SKM-1 (cell line): ENCODE measurements around the gene DNAH6.
"Not testable (repeated sequence)": the region's sequence is repeated elsewhere in the genome, so short reads cannot be mapped to it uniquely, and the experiment has no call there.

Source experiments
- DNase-seq: peaks from one replicate; lab custom pipeline; 2025; ENCODE audit not compliant: unreplicated experiment; lab: John Stamatoyannopoulos, UW

The DNAH6 gene

DNA sequence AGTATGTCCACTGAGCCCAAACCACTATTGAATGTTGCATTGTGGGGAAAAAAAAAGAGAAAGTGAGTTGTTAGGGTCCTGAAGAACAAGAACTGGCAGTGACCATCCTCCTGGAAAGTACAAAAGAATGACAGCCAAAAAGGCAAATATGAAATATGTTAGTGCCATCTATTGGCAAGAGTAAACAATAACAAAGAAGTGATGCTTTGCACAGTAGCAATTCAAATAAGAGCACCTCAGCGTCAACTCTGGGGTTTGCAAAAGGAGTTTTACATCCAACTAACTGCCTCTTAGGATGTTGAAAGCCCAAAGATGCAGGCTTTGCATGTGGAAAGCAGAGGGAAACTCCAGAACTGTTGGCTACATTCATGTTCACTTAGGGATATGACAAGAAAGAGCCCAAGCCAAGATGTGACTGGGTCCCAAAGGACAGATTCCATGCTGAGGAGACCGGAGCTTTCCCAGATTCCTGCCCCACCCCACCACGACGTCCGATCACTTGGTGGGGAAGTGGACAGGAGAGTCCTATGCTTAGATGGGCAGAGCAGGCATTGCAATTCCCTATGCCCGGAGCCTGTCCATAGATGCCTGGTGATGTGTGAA, 349.0 kb downstream of the DNAH6 start:
- DNase-seq = peak; percentile 12

GRCh38 chr2:84866122-84866521, 349.8 kb downstream of the DNAH6 start:
- DNase-seq = no peak

- DNase-seq = not testable (repeated sequence)
Measured at GRCh38 chr2:84868327-84868726, 352.0 kb downstream of the DNAH6 start.
